DMS 273 (cell line): ENCODE data around the gene TM9SF1.
"Not testable (repeated sequence)": the region's sequence is repeated elsewhere in the genome, so short reads cannot be mapped to it uniquely, and the experiment has no call there.

ENCODE experiments used
- DNase-seq: peaks from one replicate; lab custom pipeline; 2025; ENCODE audit not compliant: unreplicated experiment; lab: John Stamatoyannopoulos, UW

Gene TM9SF1

DNA sequence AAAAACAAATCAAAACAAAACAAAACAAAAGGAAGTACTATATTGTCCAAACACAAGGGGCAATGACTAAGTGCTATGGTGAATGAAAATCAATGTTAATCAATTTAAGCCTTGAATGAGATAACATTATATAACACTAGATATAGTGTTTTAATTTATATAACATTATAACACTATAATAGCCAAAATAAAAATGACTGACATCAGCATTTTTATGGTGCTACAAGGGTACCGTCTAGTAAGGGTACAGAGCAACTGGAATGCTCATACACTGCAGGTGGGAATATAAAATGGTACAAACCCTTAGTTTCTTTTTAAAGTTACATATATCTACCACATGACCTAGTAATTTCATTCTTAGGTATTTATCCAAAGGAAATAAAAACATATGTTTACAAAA lies 31.2 kb upstream of the TM9SF1 start:
- no peak for DNase-seq

GRCh38 chr14:24224618-24225071 lies 29.4 kb upstream of the TM9SF1 start:
- DNase-seq = no peak

DNA sequence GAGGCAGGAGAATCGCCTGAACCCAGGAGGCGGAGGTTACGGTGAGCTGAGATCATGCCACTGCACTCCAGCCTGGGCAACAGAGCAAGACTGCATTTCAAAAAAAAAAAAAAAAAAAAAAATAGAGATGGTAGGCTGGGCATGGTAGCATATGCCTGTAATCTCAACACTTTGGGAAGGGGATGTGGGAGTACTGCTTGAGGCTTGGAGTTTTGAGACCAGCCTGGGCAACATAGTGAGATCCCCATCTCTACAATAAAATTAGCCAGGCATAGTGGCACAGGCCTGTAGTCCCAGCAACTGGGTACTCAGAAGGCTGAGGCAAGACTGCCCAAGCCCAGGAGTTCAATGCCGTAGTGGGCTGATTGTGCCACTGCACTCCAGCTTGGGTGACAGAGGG lies 27.7 kb upstream of the TM9SF1 start:
- DNase-seq = not testable (repeated sequence)

- DNase-seq = no peak
Observed at GRCh38 chr14:24219521-24219920, 24.3 kb upstream of the TM9SF1 start.

DNA sequence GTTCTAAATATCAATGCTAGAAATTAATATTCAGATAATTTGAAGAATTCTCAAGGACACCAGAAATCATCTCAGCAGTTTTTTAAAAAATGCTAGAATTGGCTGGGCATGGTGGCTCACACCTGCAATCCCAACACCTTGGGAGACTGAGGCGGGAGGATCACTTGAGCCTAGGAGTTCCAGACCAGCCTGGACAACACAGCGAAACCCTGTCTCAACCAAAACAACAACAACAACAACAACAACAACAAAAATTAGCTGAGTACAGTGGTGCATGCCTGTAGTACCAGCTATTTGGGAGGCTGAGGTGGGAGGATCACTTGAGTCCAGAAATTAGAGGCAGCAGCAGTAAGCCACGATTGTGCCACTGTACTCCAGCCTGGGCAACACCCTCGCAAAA lies 23.8 kb upstream of the TM9SF1 start:
- no peak for DNase-seq

DNA sequence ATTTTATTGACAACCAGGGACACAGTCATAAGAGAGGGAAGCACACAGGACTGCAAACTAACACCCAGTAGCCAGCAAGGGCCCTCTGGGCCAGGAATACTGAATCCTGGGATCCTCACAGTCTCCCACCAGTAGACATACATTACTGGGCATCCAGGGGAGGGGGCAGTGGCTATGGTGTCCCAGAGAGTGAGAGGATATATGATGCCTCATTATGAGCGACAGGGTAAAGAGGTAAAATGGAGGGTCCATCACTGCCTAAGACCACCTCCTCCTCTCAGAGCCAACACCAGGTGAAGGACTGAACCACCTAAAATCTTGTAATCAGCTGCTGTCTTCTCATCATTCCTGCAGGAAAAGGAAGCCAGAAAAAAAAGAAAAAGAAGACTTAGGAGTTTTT lies 21.6 kb upstream of the TM9SF1 start:
- not testable (repeated sequence) for DNase-seq

GRCh38 chr14:24216345-24216699 lies 21.1 kb upstream of the TM9SF1 start:
- no peak for DNase-seq

GRCh38 chr14:24215495-24216344 lies 20.5 kb upstream of the TM9SF1 start, which contains the start of gene MDP1:
Gene MDP1, minus strand, starts transcription at chr14:24216066. Its CDS starts 111 bp downstream, at chr14:24215955.
- peak; percentile 94 for DNase-seq

GRCh38 chr14:24213866-24214662 lies 18.8 kb upstream of the TM9SF1 start:
- DNase-seq = no peak

GRCh38 chr14:24212924-24213865 lies 18.0 kb upstream of the TM9SF1 start, which contains the start of gene CHMP4A:
Gene CHMP4A, minus strand, starts transcription at chr14:24213488. Its CDS starts 49 bp downstream, at chr14:24213439.
- peak; percentile 99 for DNase-seq

GRCh38 chr14:24211311-24211710 lies 16.1 kb upstream of the TM9SF1 start:
- DNase-seq = no peak

GRCh38 chr14:24207625-24208024 lies 12.4 kb upstream of the TM9SF1 start:
- DNase-seq = no peak

GRCh38 chr14:24207104-24207551 lies 11.9 kb upstream of the TM9SF1 start:
- DNase-seq = no peak

DNA sequence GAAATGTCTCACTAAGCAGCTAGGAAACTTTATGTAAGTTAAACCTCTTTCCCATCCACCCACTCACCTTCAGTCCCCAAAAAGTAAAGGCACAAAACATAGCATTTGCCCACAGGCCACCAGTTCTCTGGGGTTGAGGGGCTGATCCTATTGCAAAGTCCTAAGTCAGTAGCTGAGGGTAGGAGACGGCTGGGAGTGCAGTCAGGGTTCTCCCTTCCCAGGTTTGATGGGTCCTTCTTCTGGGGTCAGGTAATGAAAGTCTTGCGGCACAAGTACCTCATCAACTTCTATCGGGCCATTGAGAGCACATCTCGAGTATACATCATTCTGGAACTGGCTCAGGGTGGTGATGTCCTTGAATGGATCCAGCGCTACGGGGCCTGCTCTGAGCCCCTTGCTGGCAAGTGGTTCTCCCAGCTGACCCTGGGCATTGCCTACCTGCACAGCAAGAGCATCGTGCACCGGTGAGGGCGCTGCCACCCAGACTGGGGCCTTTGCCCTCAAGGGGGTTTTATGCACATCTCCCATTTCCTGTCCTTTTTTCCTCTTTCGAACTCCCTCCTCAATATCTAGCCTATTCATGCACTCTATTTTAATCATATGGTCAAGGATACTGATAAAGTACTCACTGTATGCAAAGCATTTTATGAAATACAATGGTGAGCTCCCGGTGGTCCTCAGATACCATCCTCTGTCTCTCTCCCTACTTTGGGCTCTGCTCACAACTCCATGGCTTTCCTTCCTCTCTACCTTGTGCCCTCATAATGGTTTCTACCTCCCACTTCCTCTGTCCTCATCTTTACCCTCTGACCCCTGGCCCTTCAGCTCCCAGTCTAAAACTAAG lies 11.2 kb upstream of the TM9SF1 start:
- DNase-seq = no peak

DNA sequence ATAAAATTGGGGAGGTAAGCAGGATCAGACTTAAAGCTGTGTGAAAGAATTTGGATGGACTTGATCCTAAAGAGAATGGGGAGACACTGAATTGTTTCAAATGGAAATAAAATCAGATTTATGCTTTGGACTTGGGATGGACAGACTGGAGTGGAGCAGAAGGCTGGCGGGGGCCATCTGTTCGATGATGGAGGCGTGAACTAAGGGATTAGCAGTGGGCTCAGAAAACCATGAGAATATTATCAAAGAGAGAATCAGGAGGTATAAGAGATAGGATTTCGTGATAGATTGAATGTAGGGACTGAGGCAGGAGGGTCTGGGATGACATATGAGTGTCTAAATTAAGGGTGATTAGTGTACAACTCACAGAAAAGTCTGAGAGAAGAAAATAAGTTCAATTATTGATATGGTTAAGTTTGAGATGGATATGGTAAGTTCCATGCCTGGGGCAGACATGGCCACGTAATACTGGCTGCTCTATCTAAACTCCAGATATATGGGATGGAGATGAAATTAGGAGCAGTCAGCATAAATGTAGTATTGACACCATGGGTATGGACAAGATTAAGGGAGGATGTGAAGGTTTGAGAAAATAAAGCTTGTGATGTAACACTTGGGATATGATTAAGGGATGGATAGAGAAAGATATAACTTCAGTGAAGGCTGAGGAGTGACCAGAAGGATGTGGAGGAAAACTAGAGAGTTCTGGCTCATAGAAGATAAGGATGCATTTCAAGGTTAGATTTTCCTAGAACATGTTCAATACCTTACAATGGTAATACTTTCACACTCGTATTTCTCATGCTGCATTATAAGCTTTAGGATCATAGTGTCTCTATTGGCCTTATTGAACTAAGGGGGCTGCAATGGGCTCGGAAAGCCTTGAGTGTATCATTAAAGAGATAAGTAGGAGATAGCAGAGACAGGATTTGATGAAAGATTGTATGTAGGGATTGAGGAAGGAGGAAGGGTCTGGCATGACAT lies 9.2 kb upstream of the TM9SF1 start:
- DNase-seq = peak; percentile 40

- not testable (repeated sequence) for DNase-seq
Observed at GRCh38 chr14:24203249-24203886, 8.1 kb upstream of the TM9SF1 start.

GRCh38 chr14:24202538-24202937 lies 7.3 kb upstream of the TM9SF1 start:
- not testable (repeated sequence) for DNase-seq
